Cardiac fibroblast (primary cell): Measurements from ENCODE around the gene CCDC69.
A peak's percentile ranks its signal among the peaks of the same experiment; 100 is the strongest.

Experiments used
- DNase-seq, 2 donors: peaks; one replicate each; pipeline versions ENCODE4 v3.0.0 to v3.0.0-alpha.2; 2010; ENCODE audit warnings: low read depth in 2 of 2
- H3K4me3 ChIP-seq, 2 donors: replicated peaks in 1 of 2; 1 replicate in 1 of 2; 2 replicates in 1 of 2; pipeline ENCODE4 v1.5.1; 2011; ENCODE audit warnings: low read depth in 2 of 2, low read length in 2 of 2, mild to moderate bottlenecking in 2 of 2, moderate library complexity in 1 of 2
- CTCF ChIP-seq: IDR thresholded peaks from one replicate; pipeline ENCODE4 v1.5.1; 2011; ENCODE audit warnings: low read depth, mild to moderate bottlenecking, low read length, inconsistent platforms

The CCDC69 gene

GRCh38 chr5:151157426-151158286 is 66.2 kb downstream of the CCDC69 start, which contains the start of gene ANXA6:
Gene ANXA6 (minus strand): TSS chr5:151157779. CDS start chr5:151147901, 9,878 bp downstream.
- DNase-seq = peak; percentile 72 to 81
- peak within 1 kb of the TSS; percentile 95 to 99 for H3K4me3 ChIP-seq
- TF ChIP-seq CTCF = no peak

- TF ChIP-seq CTCF = peak; percentile 6
- DNase-seq = peak; percentile 37 to 44
- peak overlapping the region; percentile 95 to 99 for H3K4me3 ChIP-seq
Observed at GRCh38 chr5:151156507-151157420, 67.1 kb downstream of the CCDC69 start.

GRCh38 chr5:151155775-151156506 is 68.0 kb downstream of the CCDC69 start:
- peak; percentile 63 to 74 for DNase-seq
- peak overlapping the region; percentile 95 to 99 for H3K4me3 ChIP-seq
- no peak for TF ChIP-seq CTCF

- H3K4me3 ChIP-seq = peak overlapping the region; percentile 95 to 99
- TF ChIP-seq CTCF = no peak
Observed at GRCh38 chr5:151154931-151155774, 68.7 kb downstream of the CCDC69 start.

GRCh38 chr5:151153766-151154272 is 70.1 kb downstream of the CCDC69 start:
- H3K4me3 ChIP-seq = no peak overlapping the region
- TF ChIP-seq CTCF = no peak
- no peak for DNase-seq

More at GRCh38 chr5:151154931-151155774, 68.7 kb downstream of the CCDC69 start:
- DNase-seq = no peak
